ENCODE measurements around the gene MYO9B.
A peak's percentile ranks its signal among the peaks of the same experiment; 100 is the strongest.

Gene MYO9B

GRCh38 chr19:17063428-17063827 lies 12.1 kb upstream of the MYO9B start:
- no peak for DNase-seq

- DNase-seq: no peak
Observed at GRCh38 chr19:17069193-17069592, 6.4 kb upstream of the MYO9B start.

- no peak for DNase-seq
Observed at GRCh38 chr19:17070421-17070820, 5.2 kb upstream of the MYO9B start.

GRCh38 chr19:17070912-17071311 lies 4.7 kb upstream of the MYO9B start:
- no peak for DNase-seq

- DNase-seq: peak; percentile 62
Observed at GRCh38 chr19:17073869-17074633, 1.5 kb upstream of the MYO9B start.

DNA sequence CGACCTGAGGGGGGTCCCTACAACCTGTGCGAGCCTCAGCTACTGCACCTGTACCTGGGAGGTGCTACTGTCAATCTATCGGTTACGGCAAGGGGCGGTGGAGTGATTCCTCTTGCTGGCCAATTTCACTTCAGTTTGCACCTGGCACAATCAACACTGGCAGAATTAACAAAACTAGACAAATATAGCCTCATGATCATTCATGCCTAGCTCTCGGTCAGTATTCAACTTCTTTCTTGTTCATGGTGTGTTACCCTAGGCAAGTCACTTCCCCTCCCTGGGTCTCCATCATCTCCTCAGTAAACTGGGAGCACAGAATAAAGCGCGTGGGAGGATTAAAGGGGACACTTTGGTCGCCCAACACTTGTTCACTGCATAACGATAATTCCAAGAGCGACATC lies 943 bp upstream of the MYO9B start:
- DNase-seq: no peak

GRCh38 chr19:17075864-17076542 lies 426 bp downstream of the MYO9B start:
- DNase-seq: peak; percentile 44

DNA sequence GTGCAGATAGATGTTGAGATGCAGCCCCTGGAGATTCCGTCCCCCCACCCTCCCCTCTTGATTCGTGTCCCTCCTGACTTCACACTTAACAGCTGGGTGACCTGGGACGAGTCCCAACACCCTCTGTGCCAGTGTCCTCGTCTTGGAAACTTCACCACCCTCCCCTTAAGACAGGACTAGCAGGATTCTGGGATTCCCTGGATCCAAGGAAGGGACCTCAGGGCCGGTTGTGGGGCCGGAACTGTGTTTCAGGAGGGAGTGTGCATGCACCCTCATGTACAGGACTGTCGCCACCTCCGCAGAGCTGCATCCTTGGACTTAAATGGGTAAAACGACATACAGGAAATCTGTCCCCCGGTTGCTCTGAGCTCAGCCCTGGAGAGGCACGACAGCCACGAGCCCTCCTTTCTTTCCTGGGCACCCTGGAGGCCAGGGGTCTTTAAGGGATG lies 990 bp downstream of the MYO9B start:
- no peak for DNase-seq

DNA sequence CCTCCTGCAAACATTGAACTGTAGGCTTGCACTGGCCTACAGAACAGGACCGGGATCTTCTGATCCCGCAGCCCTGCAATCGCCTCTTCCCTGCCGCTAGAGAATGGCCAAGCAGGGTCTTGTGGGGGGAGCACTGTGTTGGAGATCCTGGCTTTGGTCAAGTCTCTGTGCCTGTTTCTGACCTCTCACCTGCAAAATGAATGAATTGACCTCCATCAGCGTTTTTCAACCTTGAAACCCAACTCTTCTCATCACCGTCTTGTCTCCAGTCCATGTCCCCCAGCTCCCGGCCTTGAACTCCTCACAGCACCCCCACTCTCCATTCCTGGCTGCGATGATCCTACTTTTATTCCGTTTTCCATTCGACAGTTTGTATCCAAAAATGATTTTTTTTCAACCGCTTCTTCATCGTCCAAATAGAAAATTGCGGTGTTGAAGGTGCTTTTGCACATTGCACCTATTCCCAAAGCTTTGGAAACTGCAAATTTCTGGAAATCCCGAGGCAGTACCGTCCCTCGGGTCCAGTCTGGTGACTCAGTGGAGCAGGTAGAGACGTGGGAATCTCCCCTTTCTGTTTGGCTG lies 2.0 kb downstream of the MYO9B start:
- DNase-seq: no peak

GRCh38 chr19:17078036-17078919 lies 2.7 kb downstream of the MYO9B start:
- DNase-seq: no peak

DNA sequence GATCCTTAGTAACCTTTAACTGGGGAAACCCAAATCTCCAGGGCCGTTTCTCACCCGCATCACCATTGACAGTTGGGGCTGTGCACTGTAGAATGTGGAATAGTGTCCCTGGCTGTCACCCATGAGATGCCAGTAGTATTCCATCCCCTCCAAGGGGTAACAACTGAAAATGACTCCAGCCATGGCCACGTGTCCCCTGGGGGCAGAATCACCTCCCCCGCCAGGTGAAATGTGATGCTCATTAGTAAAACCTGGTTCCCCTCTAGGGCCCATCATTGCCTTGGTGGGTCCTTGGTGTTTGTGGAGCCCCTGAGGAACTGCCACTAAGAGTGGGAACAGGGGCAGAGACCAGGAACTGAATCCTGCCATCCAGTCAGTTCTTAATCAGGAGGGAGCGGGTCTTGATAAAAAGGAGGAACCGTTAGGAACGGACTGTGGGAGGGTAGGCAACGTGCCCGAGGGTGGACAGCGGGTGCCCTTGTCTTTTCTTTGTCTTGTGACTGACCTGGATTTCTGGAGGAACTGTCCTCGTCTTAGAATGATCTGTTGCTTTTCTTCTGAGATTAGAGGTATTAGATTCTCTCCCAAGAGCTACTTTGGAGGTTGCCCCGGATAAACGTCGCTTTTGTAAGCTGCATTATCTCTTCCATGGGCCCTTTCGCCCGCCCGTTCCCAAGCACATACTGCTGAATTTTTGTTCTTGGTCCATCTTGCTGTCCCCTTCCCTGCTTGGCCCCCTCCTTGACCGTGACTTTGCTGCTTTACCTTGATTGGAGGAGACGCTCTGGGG lies 3.5 kb downstream of the MYO9B start:
- DNase-seq: peak; percentile 61

DNA sequence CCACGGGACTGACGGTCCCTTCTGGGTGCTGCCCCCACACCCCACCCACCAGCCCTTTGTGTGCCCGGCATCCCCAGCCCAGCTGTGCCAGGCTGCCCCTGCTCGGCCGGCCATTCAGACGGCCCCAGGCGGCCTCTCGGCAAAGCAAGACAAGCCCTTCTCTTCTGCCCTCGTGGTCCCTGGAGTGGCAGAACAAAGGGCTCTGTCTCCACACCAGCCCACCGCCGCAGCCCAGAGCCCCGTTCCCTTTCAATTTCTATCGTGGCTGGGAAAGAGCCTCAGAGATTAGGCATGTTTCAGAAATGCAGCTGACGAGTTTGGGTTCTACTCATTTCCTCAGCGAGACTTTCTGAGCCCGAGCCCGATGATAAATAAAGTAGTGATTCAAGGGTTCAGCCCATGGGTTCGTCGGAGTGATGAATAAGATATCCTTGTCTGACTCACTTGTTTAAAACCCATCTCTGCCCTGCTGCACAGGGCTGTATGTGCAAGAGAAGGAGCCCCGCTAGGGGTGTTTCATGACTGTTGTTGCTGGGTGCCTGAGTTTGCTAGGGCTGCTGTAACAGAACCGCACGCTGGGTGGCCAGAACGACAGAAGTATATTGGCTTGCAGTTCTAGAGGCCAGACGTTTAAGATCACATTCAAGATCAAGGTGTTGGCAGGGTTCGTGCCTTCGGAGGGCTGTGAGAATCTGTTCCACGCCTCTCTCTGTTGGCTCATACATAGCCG lies 4.3 kb downstream of the MYO9B start:
- peak; percentile 82 for DNase-seq

DNA sequence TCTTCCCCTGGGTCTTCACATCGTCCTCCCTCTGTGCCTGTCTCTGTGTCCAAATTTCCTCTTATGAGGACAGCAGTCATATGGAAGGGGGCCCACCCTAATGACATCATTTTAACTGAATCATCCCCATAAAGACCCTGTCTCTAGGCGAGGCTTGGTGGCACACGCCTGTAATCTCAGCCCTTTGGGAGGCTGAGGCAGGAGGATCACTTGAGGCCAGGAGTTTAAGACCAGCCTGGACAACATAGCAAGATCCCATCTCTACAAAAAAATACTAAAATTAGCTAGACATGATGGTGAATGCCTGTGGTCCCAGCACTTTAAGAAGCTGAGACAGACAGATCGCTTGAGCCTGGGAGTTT lies 4.8 kb downstream of the MYO9B start:
- no peak for DNase-seq

- DNase-seq: no peak
Observed at GRCh38 chr19:17081672-17082630, 6.4 kb downstream of the MYO9B start.

GRCh38 chr19:17086120-17086519 lies 10.5 kb downstream of the MYO9B start:
- DNase-seq: no peak

GRCh38 chr19:17086834-17087233 lies 11.3 kb downstream of the MYO9B start:
- no peak for DNase-seq

- no peak for DNase-seq
Observed at GRCh38 chr19:17088552-17088951, 13.0 kb downstream of the MYO9B start.

DNA sequence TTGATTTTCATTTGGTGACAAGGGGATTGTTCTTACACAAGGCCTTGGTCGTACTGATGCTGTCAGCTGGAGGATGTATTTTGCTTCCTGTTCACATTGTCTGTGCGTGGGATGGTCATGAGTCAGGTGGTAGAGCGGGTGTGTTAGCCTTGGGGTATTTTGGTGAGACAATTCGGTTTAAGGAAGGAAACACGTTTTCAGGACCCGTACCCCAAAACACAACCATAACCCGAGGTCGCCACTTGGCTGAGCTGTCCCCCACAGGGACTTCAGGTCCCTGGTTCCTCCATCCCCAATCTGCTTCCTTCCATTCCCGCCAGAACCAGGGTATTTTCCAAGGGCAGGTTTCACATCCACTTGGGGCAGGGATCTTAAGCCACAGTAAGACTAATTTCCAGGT lies 15.0 kb downstream of the MYO9B start:
- DNase-seq: no peak

DNA sequence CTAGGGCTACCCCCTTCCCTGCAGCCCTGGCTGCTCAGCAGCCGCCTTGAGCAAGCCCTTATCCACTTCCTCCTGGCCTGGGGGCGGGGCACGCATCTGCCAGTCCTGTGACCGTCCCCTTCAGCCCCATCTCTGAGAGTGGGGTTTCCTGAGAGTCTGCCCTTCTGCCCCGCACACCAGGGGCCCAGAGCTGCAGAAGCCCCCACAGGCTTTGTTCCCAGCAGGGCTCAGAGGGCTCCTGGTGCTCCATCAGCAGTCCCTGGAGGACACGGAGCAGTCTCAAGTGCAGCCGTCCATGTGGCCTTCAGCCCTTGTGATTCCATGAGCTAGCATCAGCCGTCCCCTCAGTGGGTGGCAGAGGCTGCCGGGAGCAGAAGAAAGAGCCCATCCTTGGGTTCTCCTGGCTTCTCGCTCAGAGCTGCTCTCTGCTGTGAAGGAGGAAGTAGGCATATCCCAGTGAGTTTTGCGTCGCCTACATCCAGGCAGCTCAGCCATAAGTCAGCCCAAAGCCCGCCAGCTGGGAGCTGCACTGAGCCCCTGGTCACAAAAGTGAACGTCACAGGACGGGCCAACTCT lies 16.3 kb downstream of the MYO9B start:
- DNase-seq: no peak

DNA sequence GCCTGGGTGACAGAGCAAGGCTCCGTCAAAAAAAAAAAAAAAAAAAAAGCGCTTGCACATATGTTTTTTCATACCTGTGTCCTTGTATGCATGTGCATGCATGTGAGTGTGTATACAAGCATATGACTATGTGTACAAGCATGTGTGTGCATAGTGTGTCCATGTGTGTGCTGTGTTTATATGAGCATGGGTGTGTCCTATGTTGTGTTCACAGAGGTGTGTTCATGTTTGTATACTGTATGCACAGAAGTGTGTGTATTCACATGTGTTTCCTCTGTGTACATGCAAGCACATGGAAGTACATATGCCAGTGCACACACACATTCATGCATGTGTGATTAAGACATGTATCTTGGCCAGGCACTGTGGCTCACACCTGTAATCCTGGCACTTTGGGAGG lies 17.1 kb downstream of the MYO9B start:
- DNase-seq: no peak

Data from DMS79 treated with DMSO at 0.1 percent for 48 hours (cell line).